Urinary bladder (tissue), 4 donors: ENCODE measurements around the gene ELL. TPM values are rescaled to one million over a fixed set of nuclear protein-coding genes. Genes with fewer than 3 reads are reported as not detected.

Experiments used
- DNase-seq: peaks from one replicate; pipeline ENCODE4 v3.0.0-alpha.2; 2015; ENCODE audit errors: extremely low spot score
- H3K27ac ChIP-seq: one replicate; pipeline ENCODE4 v1.5.1; 2013; ENCODE audit warnings: low read depth, mild to moderate bottlenecking, moderate library complexity
- H3K36me3 ChIP-seq: one replicate; pipeline ENCODE4 v1.6.1; 2013; ENCODE audit warnings: mild to moderate bottlenecking, moderate library complexity; ENCODE audit not compliant: insufficient read depth
- H3K4me1 ChIP-seq: one replicate; pipeline ENCODE4 v1.6.1; 2013; ENCODE audit warnings: mild to moderate bottlenecking, moderate library complexity; ENCODE audit not compliant: insufficient read depth
- H3K4me3 ChIP-seq: one replicate; pipeline ENCODE4 v1.5.1; 2013; ENCODE audit warnings: low read depth, low read length
- WGBS: extraction: QIAGEN DNeasy Blood & Tissue Kit; methylation state at CpG from one replicate; pipeline ENCODE4 v1.1.7; 2013; 5-methylcytosine and 5-hydroxymethylcytosine counted together
- polyA plus RNA-seq: library from polyadenylated mRNA; stranded (reverse); fragments of 200-250 nt; gene quantifications from one replicate; pipeline ENCODE4 v1.2.3, GENCODE V29; 2013
- total RNA-seq: library from RNA; depleted of rRNA; stranded (reverse); fragments of >200 nt; gene quantifications from one replicate; pipeline ENCODE4 v1.2.3, GENCODE V29; 2014
- donor health status: healthy with polysubstance abuse.
- donor health status: healthy.

ELL gene
- total and polyA plus RNA-seq, 2 donors, result 9.7 to 13.9 TPM

GRCh38 chr19:18470787-18471186, 51.1 kb downstream of the ELL start:
- DNase-seq, result no peak
- no peaks in the 10 kb centered on the region for H3K36me3 ChIP-seq
- H3K4me1 ChIP-seq, result no peaks in the 10 kb centered on the region
- no peak overlapping the region for H3K4me3 ChIP-seq
- H3K27ac ChIP-seq, result no peak overlapping the region
- WGBS, result 65% methylated on average over 2 of the region's 2 CpGs

- no peaks in the 10 kb centered on the region for H3K4me1 ChIP-seq
- H3K4me3 ChIP-seq, result no peak overlapping the region
- H3K36me3 ChIP-seq, result peaks cover 5% of the 10 kb centered on the region
- DNase-seq, result no peak
- WGBS, result 78% methylated on average over 28 of the region's 28 CpGs
- H3K27ac ChIP-seq, result no peak overlapping the region
Measured at GRCh38 chr19:18469069-18469846, 52.6 kb downstream of the ELL start.

- no peak overlapping the region for H3K27ac ChIP-seq
- WGBS, result 83% methylated on average over 3 of the region's 3 CpGs
- peaks cover 5% of the 10 kb centered on the region for H3K36me3 ChIP-seq
- no peaks in the 10 kb centered on the region for H3K4me1 ChIP-seq
- DNase-seq, result no peak
- no peak overlapping the region for H3K4me3 ChIP-seq
Measured at GRCh38 chr19:18468517-18468916, 53.4 kb downstream of the ELL start.

DNA sequence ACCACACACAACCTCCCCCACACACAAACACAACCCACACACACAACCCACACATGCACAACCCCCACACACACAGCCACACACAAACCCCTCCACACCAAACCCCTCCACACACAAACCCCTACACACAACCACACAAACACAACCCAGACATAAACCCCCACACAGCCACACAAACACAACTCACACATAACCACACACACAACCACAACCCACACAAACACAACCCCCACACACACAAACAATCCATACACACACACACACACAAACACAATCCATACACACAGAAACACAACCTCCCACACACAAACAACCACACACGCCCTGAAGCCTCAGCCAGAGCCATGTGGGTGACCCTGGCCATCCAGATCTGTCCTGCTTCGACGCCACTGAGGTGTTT, 53.9 kb downstream of the ELL start:
- Histone ChIP-seq H3K36me3 (peaks cover 5% of the 10 kb centered on the region), H3K4me3 (no peak overlapping the region), H3K4me1 (no peaks in the 10 kb centered on the region), H3K27ac (no peak overlapping the region)
- WGBS, result 89% methylated on average over 3 of the region's 3 CpGs
- no peak for DNase-seq

DNA sequence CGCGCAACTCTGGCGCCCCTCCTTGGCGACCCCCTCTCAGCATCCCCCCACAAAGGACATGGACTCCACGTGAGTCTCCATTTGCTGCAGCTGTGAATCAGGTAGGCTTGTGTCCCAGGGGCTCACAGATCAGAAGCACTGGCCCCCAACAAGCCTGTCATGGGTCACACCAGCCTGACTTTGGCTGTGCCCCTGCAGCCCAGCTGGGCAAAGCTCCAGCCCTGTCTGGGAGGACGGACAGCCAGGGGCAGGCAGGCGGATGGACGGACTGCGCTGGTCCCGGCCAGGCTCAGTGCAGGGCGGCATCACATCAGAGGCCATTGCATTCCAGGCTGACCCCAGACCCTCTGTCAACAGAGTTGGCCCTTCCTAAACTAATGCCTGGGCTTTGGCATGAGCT, 55.5 kb downstream of the ELL start:
- no peak overlapping the region for H3K4me3 ChIP-seq
- H3K27ac ChIP-seq, result no peak overlapping the region
- no peak for DNase-seq
- WGBS, result 88% methylated on average over 11 of the region's 11 CpGs
- no peaks in the 10 kb centered on the region for H3K4me1 ChIP-seq
- H3K36me3 ChIP-seq, result peaks cover 5% of the 10 kb centered on the region

DNA sequence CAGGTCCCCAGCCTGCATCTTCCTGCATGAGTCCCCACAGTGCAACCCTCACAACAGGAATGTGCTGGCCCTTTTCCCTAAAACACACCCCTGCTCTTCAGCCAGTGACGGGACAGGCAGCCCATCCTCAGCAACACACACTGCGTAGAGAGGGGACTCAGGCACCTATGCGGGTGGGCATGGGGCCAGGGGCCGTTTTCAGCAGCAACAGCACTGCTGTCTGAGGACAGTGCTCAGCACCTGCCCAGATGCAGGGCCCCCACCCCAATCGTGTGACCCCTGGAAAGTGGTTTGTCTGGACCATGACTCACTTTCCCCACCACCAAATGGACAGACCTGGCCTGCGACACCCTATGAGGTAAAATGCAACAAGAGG, 55.9 kb downstream of the ELL start:
- H3K4me1 ChIP-seq, result no peaks in the 10 kb centered on the region
- H3K36me3 ChIP-seq, result peaks cover 5% of the 10 kb centered on the region
- no peak for DNase-seq
- no peak overlapping the region for H3K4me3 ChIP-seq
- 87% methylated on average over 6 of the region's 6 CpGs for WGBS
- no peak overlapping the region for H3K27ac ChIP-seq

DNA sequence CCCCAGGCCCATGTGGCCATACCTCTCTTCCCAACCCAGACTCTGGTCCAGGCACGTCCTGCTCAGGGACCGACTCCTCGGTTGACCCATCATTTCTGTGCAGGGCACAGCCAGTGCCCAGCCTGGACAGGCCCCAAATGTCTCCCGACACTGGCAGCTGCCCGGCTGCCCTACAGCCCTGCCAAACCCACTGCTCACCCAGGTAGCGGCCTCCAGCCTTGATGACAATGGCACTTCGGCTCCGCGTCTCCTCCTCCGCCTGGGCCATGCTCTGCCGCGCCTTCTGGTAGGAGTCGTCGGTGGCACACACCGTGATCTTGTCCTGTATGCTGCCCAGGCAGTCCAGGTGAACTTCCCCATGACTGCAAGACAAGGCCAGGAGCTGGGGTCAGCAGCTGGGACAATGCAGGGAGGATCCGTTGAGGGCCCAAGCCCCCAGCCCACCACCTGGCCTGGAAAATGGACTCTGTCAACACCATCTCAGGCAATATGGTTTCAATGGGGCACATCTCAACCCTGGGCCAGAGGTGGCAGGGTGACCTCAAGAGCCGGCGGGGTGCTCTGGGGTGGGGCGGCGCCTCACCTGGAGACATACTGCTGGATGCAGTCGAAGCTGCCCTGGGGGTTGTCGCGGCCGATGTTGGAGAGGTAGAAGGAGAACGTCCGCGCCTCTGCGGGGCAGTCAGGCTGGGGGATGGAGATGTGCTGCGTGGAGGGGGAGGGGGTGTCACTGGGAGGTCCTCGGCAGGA, 56.5 kb downstream of the ELL start:
- DNase-seq, result no peak
- peaks cover 5% of the 10 kb centered on the region for H3K36me3 ChIP-seq
- 91% methylated on average over 30 of the region's 30 CpGs for whole genome bisulfite sequencing
- H3K4me1 ChIP-seq, result no peaks in the 10 kb centered on the region
- peak overlapping the region; percentile 54 for H3K27ac ChIP-seq
- H3K4me3 ChIP-seq, result no peak overlapping the region

GRCh38 chr19:18464646-18465045, 57.2 kb downstream of the ELL start:
- Histone ChIP-seq H3K36me3 (peaks cover 5% of the 10 kb centered on the region), H3K27ac (peak overlapping the region; percentile 54), H3K4me1 (no peaks in the 10 kb centered on the region), H3K4me3 (no peak overlapping the region)
- whole genome bisulfite sequencing, result 12% methylated on average over 8 of the region's 8 CpGs
- no peak for DNase-seq

- Histone ChIP-seq H3K4me3 (no peak overlapping the region), H3K36me3 (peaks cover 5% of the 10 kb centered on the region), H3K4me1 (no peaks in the 10 kb centered on the region), H3K27ac (no peak overlapping the region)
- no peak for DNase-seq
- WGBS, result 96% methylated on average over 22 of the region's 22 CpGs
Measured at GRCh38 chr19:18461471-18461870, 60.4 kb downstream of the ELL start.

DNA sequence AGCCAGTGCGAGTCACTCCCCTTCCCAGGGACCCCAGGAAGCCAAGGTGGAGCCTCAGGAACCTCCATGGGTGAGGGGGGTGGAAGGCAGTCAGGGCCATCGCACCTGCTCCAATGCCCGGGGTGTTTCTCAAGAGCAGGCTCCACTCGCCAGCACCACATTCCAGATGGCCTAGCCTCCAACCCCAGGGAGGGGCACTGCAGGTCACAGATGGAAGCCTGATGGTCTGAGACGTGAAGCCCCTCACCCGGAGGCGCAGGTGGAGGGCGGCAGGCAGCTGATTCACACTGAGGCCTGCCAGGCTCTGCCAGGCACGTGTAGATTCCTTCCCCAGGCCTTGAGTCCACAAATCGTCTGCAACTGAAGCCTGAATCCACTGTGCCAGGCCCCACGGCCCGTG, 61.0 kb downstream of the ELL start:
- Histone ChIP-seq H3K4me3 (no peak overlapping the region), H3K4me1 (no peaks in the 10 kb centered on the region), H3K27ac (no peak overlapping the region), H3K36me3 (peaks cover 7% of the 10 kb centered on the region)
- 85% methylated on average over 12 of the region's 12 CpGs for WGBS
- DNase-seq, result no peak

DNA sequence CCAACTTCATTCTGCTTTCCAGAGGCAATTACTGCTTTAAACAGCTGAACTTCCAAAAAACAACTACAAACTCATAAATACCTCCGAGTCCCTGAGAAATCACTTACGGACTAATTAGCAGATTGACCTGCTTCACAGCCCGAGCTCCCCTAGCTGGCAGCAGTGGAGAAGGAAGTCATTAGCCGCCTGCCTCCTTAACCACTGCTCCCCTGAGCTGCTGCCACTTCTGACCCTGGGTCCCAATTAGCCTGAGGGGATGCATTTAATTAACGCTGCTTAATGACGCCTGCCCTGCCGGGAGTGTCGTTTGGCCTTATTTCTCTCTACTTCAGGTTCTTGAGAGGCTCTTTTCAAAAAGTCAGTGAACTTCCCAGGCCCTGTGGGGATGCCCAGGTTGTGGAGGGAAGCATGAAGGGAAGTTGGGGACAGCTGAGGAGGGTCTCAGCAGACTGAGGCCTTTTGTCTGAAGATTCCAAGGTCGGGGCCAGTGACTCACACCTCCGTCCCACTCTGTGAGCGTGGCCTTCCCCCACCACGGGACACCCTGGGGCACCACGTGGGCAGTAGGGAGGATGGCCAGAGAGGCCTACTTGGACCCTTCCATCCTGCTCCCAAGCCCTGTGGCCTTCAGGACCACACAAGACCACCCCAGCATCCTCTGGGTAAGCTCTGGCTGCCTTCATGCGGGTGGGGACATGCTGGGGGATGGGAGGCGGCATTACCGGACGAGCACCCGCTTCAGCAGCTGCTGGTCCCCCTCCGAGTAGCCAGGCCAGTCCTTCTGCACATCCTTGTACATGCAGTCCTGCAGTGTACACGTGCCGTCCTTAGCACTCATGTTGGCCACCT, 64.2 kb downstream of the ELL start:
- no peak overlapping the region for H3K4me3 ChIP-seq
- H3K4me1 ChIP-seq, result no peaks in the 10 kb centered on the region
- DNase-seq, result no peak
- H3K27ac ChIP-seq, result no peak overlapping the region
- H3K36me3 ChIP-seq, result peaks cover 2% of the 10 kb centered on the region
- WGBS, result 82% methylated on average over 21 of the region's 21 CpGs

GRCh38 chr19:18456974-18457373, 64.9 kb downstream of the ELL start:
- no peak for DNase-seq
- no peaks in the 10 kb centered on the region for H3K4me1 ChIP-seq
- H3K4me3 ChIP-seq, result no peak overlapping the region
- peaks cover 2% of the 10 kb centered on the region for H3K36me3 ChIP-seq
- H3K27ac ChIP-seq, result no peak overlapping the region
- 38% methylated on average over 9 of the region's 9 CpGs for WGBS

GRCh38 chr19:18456279-18456678, 65.6 kb downstream of the ELL start:
- WGBS, result 89% methylated on average over 4 of the region's 4 CpGs
- H3K36me3 ChIP-seq, result peaks cover 2% of the 10 kb centered on the region
- H3K4me3 ChIP-seq, result no peak overlapping the region
- no peaks in the 10 kb centered on the region for H3K4me1 ChIP-seq
- H3K27ac ChIP-seq, result no peak overlapping the region
- no peak for DNase-seq
